GM10266 (cell line): ENCODE data around the gene TMEM115.

ENCODE experiments used
- DNase-seq: peaks from one replicate; pipeline ENCODE4 v3.0.0; 2012; ENCODE audit errors: extremely low spot score
- TF ChIP-seq, protein P1 (sequence below): IDR thresholded peaks from 2 replicates; pipeline ENCODE4 v1.5.1; 2012; ENCODE audit warnings: mild to moderate bottlenecking, low read depth; ENCODE audit not compliant: control insufficient read depth, insufficient read depth; ENCODE audit errors: missing control alignments

TMEM115 gene

GRCh38 chr3:50330330-50330729 is 29.0 kb downstream of the TMEM115 start:
- TF ChIP-seq, protein P1, sequence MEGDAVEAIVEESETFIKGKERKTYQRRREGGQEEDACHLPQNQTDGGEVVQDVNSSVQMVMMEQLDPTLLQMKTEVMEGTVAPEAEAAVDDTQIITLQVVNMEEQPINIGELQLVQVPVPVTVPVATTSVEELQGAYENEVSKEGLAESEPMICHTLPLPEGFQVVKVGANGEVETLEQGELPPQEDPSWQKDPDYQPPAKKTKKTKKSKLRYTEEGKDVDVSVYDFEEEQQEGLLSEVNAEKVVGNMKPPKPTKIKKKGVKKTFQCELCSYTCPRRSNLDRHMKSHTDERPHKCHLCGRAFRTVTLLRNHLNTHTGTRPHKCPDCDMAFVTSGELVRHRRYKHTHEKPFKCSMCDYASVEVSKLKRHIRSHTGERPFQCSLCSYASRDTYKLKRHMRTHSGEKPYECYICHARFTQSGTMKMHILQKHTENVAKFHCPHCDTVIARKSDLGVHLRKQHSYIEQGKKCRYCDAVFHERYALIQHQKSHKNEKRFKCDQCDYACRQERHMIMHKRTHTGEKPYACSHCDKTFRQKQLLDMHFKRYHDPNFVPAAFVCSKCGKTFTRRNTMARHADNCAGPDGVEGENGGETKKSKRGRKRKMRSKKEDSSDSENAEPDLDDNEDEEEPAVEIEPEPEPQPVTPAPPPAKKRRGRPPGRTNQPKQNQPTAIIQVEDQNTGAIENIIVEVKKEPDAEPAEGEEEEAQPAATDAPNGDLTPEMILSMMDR = no peak
- DNase-seq = no peak

- DNase-seq = peak; percentile 97
Measured at GRCh38 chr3:50327943-50328691, 31.2 kb downstream of the TMEM115 start, which contains the start of gene TUSC2. TSS of gene TUSC2 (minus strand) at chr3:50328223. CDS start at chr3:50328099, 124 bp downstream.

GRCh38 chr3:50327129-50327528 is 32.2 kb downstream of the TMEM115 start:
- TF ChIP-seq, protein P1 = no peak
- no peak for DNase-seq

More at GRCh38 chr3:50327943-50328691, 31.2 kb downstream of the TMEM115 start, which contains the start of gene TUSC2:
- TF ChIP-seq, protein P1 = no peak

DNA sequence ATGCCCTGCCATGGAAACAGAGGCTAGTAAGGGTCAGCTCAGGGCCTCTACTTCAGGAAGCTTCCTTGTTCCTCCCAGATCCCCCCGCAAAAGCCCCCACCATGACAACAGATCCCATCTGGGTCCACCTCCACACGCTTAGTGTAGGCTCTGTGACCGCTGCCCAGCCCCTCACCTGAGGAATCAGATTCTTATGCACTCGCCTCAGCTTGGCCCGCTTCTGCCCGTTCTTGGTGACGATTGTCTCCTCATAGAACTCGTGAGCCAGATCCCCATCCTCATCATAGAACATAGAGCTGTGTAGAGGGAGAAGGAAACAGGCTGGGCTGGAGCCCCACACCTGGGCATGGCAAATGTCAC is 33.2 kb downstream of the TMEM115 start:
- DNase-seq = no peak
- TF ChIP-seq, protein P1 = no peak

DNA sequence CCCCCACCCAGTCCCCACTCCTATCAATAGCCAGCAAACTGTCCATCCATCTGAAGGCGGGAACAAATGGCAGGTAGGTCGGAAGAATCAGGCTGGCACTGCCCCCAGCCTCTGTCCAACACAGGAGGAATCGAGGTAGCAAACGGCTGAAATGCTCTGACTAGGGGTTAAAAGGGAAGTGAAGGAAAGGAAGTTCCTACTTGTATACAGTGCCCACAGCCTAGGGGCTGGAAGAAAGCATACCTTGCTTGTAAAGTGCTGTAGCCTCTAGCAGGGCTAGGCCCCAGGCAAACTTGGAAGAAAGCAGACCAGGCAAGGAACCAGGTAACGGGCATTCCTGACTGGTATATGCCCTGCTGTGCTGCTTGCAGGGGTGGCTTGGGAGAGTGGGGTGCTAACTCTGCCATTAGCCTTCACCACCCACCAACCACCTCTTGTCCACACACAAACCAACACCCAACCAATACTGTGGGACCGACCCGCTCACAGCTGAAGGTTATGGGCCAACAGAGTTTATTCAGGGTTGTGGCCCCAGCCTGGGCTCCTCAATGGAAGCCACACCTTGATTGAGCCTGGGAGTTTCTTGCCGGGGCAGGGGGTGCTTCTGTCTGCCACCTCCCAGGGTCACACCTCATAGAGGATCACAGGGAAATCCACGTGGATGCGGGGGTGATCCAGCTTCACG is 33.7 kb downstream of the TMEM115 start:
- TF ChIP-seq, protein P1 = no peak

DNA sequence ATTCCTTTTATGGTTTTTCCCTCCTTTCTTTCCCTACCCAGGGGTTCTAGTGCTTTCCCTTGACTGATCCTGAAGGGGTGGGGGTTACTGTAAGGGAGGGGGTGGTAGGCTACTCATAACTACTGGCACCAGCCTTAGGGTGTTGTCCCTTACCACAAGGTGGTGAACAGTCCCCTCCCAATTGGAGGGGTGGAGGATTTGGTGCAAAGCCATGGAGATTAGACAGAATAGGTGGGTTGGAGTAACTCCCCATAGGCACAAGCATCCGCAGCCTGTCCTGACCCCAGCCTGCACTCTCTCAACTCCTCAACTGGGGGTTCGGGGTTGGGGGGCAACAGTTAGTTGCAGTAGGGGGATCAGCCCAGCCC is 34.2 kb downstream of the TMEM115 start:
- TF ChIP-seq, protein P1 = no peak
- DNase-seq = no peak

More for the DNA sequence above, 33.7 kb downstream of the TMEM115 start:
- no peak for DNase-seq

GRCh38 chr3:50324351-50325112 is 34.8 kb downstream of the TMEM115 start:
- TF ChIP-seq, protein P1 = peak; percentile 83
- DNase-seq = peak; percentile 77
